Dedifferentiated amniotic fluid mesenchymal stem cell (primary cell): ENCODE measurements around the gene KRT14.
"Not testable (repeated sequence)": the region's sequence is repeated elsewhere in the genome, so short reads cannot be mapped to it uniquely, and the experiment has no call there.

ENCODE experiments used
- DNase-seq: peaks from one replicate; pipeline ENCODE4 v3.0.0-alpha.2; 2016; ENCODE audit errors: extremely low spot score

Gene KRT14

GRCh38 chr17:41606930-41607329, 20.2 kb upstream of the KRT14 start:
- DNase-seq, result not testable (repeated sequence)

GRCh38 chr17:41602524-41602923, 15.8 kb upstream of the KRT14 start:
- no peak for DNase-seq

- DNase-seq, result no peak
Measured at GRCh38 chr17:41600318-41600717, 13.6 kb upstream of the KRT14 start.

- no peak for DNase-seq
Measured at GRCh38 chr17:41599680-41600079, 13.0 kb upstream of the KRT14 start.

- DNase-seq, result no peak
Measured at GRCh38 chr17:41595585-41595984, 8.9 kb upstream of the KRT14 start.

GRCh38 chr17:41594363-41594915, 7.7 kb upstream of the KRT14 start:
- no peak for DNase-seq

GRCh38 chr17:41593306-41593981, 6.7 kb upstream of the KRT14 start:
- DNase-seq, result no peak

- no peak for DNase-seq
Measured at GRCh38 chr17:41592601-41593305, 6.1 kb upstream of the KRT14 start.

- no peak for DNase-seq
Measured at GRCh38 chr17:41589301-41589700, 2.6 kb upstream of the KRT14 start.

- no peak for DNase-seq
Measured at GRCh38 chr17:41588126-41588810, 1.6 kb upstream of the KRT14 start.

GRCh38 chr17:41585301-41586056, 1.2 kb downstream of the KRT14 start:
- no peak for DNase-seq

GRCh38 chr17:41584331-41584927, 2.3 kb downstream of the KRT14 start:
- not testable (repeated sequence) for DNase-seq

- no peak for DNase-seq
Measured at GRCh38 chr17:41583137-41584127, 3.3 kb downstream of the KRT14 start.

- not testable (repeated sequence) for DNase-seq
Measured at GRCh38 chr17:41582061-41582968, 4.4 kb downstream of the KRT14 start.

GRCh38 chr17:41581366-41582060, 5.2 kb downstream of the KRT14 start:
- DNase-seq, result no peak

GRCh38 chr17:41580687-41581365, 5.9 kb downstream of the KRT14 start:
- no peak for DNase-seq

GRCh38 chr17:41580244-41580575, 6.5 kb downstream of the KRT14 start:
- no peak for DNase-seq
